ENCODE measurements around the gene CXADR.
"Not testable (repeated sequence)": the region's sequence is repeated elsewhere in the genome, so short reads cannot be mapped to it uniquely, and the experiment has no call there.

Gene CXADR

DNA sequence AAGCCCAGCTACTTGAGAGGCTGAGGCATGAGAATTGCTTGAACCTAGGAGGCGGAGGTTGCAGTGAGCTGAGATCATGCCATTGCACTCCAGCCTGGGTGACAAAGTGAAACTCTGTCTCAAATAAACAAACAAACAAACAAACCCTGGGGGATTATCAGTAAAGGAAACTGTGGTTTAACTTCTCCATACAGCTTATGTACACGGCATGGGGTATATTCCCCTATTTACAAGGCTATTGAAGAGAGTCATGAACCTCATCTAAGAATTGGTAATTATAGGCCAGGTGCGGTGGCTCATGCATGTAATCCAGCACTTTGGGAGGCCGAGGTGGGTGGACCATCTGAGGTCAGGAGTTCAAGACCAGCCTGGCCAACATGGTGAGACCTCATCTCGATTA is 9.9 kb upstream of the CXADR start:
- not testable (repeated sequence) for DNase-seq (ENCODE audit: low spot score)

- no peak for DNase-seq (ENCODE audit: low spot score)
Observed at GRCh38 chr21:17506951-17507350, 5.9 kb upstream of the CXADR start.

GRCh38 chr21:17507591-17507990 is 5.3 kb upstream of the CXADR start:
- DNase-seq (ENCODE audit: low spot score): no peak

DNA sequence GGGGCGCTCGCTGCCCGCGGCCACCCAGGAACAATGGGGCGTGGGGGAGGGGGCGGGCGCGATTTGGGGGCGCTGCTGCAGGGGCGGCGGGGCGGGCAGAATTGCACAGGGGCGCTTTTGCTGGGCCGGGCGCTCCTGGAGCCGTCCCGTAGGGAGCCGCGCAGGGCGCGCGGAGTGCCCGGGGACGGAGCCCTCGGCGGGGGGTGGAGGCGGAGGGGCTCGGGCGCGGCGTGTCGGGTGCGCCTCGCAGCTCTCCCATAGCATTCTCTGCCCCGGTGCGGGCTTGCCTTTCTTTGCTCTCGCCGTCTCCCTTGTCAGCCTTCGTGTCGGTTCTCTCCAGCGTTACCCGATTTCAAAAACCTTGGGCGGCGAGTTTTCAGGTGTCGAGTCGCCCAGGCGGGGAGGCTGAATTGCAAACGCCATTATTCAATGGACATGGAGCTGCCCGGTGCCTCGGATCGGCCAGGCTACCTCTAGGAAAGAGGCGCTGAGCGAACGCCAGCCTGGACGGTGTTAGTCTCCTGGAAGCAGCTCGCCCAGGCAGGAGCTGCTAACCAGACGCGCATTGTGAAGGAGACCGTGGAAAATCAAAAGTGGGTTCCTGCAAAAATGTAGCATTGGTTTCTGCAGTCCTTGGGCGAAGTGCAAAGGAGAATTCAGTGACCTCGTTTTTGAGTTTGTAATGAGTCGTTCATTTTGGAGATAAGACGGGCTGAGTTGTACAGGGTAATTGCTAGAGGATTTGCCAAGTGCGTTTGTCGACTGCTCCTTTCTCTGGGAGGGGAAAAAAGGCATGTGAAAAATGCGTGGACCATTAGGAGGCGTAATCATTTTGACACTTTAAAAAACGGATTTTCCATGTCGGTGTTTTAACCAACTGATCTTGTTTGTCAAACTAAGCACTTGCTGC is 626 bp downstream of the CXADR start:
- DNase-seq (ENCODE audit: low spot score): no peak

GRCh38 chr21:17514124-17514845 is 1.4 kb downstream of the CXADR start:
- no peak for DNase-seq (ENCODE audit: low spot score)

DNA sequence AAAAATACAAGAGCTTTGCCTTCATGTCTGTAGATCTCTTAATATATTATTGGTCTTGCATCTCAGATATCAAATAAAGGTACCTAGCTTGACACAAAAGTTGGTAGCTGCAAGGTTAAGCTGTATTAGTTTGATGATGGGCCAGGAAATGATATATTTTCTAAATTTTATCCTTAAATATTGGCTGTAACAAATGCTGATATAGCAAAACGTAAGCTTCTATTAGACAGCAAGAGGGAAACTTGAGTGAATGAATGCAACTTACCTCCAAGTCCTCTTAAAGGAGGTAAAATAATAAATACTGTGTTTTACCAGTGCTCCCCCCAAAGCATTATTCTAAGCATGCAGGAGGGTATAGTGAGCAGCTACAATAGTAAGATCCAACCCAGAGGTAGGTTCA is 4.2 kb downstream of the CXADR start:
- DNase-seq (ENCODE audit: low spot score): not testable (repeated sequence)

- DNase-seq (ENCODE audit: low spot score): no peak
Observed at GRCh38 chr21:17519208-17519738, 6.4 kb downstream of the CXADR start.

GRCh38 chr21:17519965-17520609 is 7.2 kb downstream of the CXADR start:
- no peak for DNase-seq (ENCODE audit: low spot score)

- DNase-seq (ENCODE audit: low spot score): no peak
Observed at GRCh38 chr21:17523007-17523451, 10.2 kb downstream of the CXADR start.

DNA sequence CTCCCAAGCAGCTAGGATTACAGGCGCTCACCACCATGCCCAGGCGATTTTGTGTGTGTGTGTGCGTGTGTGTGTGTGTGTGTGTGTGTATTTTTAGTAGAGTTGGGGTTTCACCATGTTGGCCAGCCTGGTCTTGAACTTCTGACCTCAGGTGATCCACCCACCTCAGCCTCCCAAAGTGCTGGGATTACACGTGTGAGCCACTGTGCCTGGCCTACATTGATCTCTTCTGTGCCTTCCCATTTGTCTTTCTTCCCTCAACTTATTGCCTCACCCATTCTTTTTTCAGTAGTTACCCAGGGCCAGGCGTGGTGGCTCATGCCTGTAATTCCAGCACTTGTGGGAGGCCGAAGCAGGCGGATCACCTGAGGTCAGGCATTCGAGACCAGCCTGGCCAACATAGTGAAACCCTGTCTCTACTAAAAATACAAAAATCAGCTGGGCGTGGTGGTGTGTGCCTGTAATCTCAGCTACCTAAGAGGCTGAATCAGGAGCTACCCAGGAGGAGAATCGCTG is 11.2 kb downstream of the CXADR start:
- DNase-seq (ENCODE audit: low spot score): not testable (repeated sequence)

- DNase-seq (ENCODE audit: low spot score): no peak
Observed at GRCh38 chr21:17524635-17525034, 11.8 kb downstream of the CXADR start.

DNA sequence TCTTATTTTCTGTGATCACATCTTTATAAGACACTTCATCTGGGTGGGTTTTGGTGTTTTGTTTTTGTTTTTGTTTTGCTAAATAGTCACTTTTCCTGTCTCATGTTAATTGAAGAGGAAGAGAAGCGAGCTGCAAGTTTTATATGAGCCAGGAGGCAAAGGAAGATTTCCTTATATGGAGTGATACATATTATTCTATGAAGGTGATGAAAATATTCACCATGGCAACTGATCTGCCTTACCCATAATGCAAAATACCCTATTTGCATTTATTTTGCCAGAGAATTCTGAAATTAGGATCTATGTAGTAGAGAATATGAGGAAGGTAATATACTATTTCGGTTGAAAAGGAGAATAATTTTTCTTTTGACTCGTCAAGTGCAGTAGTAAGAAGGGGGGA is 13.9 kb downstream of the CXADR start:
- no peak for DNase-seq (ENCODE audit: low spot score)

DNA sequence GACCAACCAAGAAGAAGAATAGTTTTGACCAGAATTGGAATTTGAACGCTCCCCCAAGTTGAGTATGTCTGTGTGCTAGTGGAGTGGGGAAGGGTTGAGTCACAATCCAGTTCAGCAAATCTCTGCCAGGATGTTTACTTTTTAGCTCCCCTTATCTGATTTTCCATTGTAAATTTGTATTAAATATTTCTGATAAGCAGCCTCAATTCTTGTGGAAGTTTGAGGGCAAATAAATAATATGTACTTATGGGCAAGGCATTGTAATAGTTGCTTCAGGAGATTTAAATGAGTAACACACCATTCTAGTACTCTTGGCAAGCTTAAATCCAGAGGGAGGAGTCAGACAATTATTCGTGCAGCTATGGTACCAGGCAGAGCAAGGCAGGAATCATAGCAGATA is 14.4 kb downstream of the CXADR start:
- no peak for DNase-seq (ENCODE audit: low spot score)

DNA sequence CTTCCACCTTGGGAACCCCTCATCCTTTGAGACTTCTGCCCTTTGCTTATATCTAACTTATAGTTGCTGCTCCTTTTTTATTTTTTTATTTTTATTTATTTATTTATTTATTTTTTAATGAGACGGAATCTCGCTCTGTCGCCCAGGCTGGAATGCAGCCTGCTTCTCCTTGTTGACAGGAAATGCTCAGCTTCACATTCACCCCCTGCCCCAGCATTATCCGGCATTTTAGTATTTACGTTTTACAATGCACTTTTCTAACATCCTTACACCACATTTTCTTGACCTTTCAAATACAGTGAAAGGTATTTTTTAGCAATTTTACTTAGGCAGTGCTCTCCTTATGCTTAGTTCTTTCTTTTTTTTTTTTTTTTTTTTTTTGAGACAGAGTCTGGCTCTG is 14.9 kb downstream of the CXADR start:
- DNase-seq (ENCODE audit: low spot score): no peak

- DNase-seq (ENCODE audit: low spot score): no peak
Observed at GRCh38 chr21:17529648-17530047, 16.8 kb downstream of the CXADR start.

- DNase-seq (ENCODE audit: low spot score): no peak
Observed at GRCh38 chr21:17532292-17532691, 19.4 kb downstream of the CXADR start.

- DNase-seq (ENCODE audit: low spot score): no peak
Observed at GRCh38 chr21:17536381-17536780, 23.5 kb downstream of the CXADR start.

DNA sequence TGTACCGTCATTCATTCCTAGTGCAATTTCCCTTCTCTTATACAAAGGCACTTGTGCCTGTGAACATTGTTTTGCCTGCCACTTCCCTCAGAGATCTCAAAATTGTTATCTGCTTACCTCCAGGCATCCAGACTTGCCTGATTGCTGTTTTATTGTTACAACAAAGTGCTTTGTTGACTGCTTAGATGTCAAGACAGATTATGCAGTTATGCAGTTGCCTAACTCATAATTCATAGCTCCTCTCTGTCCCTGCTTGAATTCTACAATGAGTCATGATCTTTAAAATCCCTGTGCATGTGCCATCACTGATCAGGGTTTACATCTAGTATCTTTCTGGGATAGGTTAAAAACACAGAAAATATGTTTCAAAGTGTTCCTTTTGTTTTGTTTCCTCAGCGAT is 24.5 kb downstream of the CXADR start:
- DNase-seq (ENCODE audit: low spot score): no peak

GRCh38 chr21:17538576-17538975 is 25.7 kb downstream of the CXADR start:
- no peak for DNase-seq (ENCODE audit: low spot score)

GRCh38 chr21:17539323-17539722 is 26.5 kb downstream of the CXADR start:
- no peak for DNase-seq (ENCODE audit: low spot score)

- DNase-seq (ENCODE audit: low spot score): no peak
Observed at GRCh38 chr21:17539743-17540341, 27.0 kb downstream of the CXADR start.

DNA sequence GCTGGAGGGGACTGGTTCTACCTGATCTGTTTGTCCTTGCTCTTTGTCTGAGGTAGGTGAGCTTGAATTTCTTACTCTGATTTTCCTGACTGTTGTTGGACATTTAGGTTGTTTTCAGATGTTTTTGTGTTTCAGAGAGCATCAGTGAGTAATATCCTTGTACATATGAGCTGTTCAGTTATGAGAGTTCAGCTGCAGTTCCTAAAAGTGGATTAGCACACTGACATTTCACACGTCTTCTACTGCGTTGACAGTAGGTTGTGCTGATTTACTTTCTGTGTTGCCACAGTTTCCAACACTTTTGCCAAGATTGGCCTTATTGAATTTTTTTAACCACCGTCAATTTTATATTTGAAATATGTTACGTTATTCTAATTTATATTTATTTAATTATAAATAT is 27.7 kb downstream of the CXADR start:
- no peak for DNase-seq (ENCODE audit: low spot score)
